Activated CD8-positive, alpha-beta memory T cell treated with anti-CD3 and anti-CD28 coated beads, Interleukin-2, amount 50 U/mL, for 24 hours (primary cell): Measurements from ENCODE around the gene SCAP.

Experiments used
- DNase-seq: peaks from one replicate; pipeline ENCODE4 v3.0.0-alpha.2; 2020; ENCODE audit errors: extremely low read depth

Gene SCAP

DNA sequence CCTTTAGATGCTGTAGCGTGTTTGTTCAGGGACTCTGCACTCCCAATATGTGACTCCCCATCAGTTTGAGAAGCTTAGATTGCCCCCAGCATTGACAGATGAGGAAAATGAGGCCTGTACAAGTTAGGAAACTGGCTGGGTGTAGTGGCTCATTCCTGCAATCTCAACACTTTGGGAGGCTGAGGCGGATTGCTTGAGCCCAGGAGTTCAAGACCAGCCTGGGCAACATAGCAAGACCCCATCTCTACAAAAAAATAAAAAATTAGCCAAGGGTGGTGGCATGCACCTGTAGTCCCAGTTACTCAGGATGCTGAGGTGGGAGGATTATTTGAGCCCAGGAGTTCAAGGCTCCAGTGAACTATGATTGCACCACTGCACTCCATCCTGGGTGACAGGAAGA is 108.9 kb downstream of the SCAP start:
- DNase-seq, result no peak

DNA sequence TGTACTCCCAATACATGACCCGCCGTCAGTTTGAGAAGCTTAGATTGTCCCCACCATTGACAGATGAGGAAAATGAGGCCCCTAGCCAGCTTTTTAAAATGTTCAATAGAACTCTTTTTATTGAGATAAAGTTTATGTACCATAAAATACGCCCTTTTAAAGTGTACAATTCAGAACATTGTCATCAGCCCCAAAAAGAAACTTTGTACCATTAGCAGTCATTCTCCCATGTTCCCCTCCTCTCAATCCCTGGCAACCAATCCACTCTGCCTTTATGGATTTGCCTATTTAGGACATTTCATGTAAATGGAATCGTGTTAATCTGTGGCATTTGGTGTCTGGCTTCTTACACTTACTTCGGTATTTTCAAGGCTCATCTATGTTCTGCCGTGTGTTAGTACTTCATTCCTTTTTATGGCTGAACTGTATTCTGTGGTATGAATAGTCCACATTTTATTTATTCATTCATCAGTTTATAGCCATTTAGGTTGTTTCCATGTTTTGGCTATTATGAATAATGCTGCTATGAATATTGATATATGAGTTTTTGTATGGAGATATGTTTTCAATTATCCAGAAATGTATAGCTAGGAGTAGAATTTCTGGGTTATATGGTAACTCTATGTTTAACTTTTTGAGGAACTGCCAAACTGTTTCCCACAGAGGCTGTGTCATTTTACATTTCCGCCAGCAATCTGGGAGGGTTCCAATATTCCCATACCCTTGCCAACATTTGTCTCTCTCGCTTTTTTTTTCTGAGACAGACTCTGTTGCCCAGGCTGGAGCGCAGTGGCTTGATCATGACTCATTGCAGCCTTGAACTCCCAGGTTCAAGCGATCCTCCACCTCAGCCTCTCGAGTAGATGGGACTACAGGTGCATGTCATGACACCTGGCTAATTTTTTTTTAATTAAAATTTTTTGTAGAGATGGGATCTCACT is 110.3 kb downstream of the SCAP start:
- DNase-seq, result no peak
